Myocyte (in vitro differentiated cells): ENCODE results near the gene DNAJC16. TPM values are rescaled to one million over a fixed set of nuclear protein-coding genes. Genes with fewer than 3 reads are reported as not detected.
A peak's percentile ranks its signal among the peaks of the same experiment; 100 is the strongest.

Experiments used
- DNase-seq: peaks from one replicate; pipeline ENCODE4 v3.0.0-alpha.2; 2012; ENCODE audit warnings: low read depth
- total RNA-seq: library from RNA; depleted of rRNA; stranded (reverse); fragments of >200 nt; gene quantifications from 2 replicates; pipeline ENCODE4 v1.2.3, GENCODE V29; 2014

Gene DNAJC16
- total RNA-seq, 1 donor from 2014 or later, result 43.9 TPM

DNA sequence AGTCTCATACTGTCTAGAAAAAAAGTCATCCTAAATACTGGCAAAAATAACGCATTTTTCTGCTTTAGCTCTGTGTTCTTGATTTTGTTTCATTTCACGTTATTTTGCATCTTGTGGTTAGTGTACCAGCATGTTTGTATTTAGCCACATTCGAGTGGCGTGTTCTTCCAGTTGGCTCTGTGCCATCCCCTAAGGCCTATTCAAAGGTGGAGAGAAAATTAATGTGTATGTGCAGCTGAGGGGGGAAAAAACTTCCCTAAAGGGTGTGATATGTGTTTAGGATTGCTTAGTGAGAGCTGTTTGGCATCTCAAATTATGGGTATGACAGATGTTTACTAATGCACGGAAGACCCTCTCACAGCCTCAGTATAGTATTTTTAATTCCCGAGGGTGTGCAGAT, 12.1 kb downstream of the DNAJC16 start:
- DNase-seq, result no peak

DNA sequence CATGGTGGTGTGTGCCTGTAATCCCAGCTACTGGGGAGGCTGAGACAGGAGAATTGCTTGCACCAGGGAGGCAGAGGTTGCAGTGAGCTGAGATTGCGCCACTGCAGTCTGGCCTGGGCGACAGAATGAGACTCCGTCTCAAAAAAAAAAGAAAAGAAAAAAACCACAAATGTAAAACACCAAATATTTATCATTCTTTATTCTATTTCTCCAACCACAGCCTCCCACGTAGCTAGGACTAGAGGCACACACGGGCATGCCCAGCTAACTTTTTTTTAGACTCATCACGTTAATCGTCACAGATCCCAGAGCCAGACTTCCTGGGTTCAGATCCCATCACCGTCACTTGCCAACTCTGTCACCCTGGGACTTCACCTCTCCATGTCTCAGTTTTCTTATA, 13.5 kb downstream of the DNAJC16 start:
- DNase-seq, result no peak

DNA sequence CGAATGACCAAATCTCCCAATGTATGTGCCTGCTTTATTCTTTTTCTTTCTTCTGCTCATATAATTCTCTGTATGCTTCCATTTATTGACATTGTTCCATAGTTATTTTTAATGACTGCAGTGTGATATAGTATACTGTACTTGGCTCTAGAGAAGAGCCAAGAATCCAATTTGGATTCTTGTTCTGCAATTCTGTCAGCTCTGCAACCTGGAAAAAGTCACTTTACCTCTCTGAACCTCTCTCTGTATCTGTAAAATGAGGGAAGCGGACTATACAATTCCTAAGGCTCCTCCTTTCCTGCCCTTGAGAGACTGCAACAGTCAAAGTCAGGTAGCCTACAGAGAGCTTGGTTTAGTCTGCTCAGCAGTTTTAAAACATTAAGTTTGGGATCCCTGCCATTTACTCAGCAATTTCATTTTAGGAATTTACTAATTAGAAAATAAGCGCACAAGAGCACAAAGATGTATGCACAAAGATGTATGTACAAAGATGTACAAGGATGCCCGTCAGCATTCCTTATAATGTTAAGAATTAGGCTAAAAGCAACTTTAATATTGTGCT, 14.7 kb downstream of the DNAJC16 start:
- DNase-seq, result no peak

DNA sequence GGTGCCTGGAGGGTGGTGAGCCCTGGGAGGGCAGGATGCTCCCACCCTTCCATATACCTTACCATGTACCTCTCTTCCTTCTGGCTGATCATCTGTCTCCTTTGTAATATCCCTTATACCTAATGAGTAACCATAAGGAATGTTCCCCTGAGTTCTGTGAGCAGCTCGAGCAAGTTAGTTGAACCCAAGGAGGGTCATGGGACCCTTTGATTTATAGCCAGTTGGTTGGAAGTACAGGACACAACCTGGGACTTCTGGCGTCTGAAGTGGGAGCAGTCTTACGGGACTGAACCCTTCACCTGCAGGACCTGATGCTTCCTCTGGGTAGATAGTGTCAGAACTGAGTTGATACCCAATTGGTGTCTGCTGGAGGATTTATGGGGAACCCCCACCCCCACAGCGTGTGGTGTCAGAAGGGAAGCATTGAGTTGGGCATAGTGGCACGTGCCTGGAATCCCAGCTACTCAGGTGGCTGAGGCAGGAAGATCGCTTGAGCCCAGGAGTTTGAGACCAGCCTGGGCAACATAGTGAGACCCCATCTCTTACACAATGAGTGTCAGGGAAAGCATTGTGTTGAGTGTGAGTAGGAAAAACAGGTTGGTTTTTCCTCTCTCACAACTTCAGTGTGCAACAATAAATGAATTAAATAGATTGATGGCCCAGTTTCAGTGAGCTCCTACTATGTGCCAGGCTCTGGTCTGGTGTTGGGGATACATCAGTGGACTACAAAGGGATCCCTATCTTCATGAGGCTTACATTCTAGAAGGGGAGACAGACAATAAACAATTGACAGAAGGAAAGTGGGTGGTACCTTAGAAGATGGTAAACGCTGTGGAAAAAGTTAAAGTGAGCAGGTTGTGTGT, 16.0 kb downstream of the DNAJC16 start:
- no peak for DNase-seq

DNA sequence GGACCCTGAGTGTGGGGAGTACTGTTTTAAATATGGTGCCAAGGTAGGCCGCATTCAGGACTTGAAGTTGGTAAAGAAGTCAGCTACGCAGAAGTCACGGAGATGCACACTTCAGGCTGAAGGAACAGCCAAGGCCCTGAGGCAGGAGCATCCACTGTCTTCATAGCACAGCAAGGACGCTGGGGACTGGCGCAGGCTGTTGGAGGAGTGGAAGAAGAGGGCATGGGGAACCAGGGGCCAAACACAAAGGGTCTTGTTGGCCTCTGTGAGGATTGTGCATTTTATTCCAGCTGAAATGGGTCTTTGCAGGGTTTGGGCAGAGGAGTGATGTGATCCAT, 16.6 kb downstream of the DNAJC16 start:
- no peak for DNase-seq

DNA sequence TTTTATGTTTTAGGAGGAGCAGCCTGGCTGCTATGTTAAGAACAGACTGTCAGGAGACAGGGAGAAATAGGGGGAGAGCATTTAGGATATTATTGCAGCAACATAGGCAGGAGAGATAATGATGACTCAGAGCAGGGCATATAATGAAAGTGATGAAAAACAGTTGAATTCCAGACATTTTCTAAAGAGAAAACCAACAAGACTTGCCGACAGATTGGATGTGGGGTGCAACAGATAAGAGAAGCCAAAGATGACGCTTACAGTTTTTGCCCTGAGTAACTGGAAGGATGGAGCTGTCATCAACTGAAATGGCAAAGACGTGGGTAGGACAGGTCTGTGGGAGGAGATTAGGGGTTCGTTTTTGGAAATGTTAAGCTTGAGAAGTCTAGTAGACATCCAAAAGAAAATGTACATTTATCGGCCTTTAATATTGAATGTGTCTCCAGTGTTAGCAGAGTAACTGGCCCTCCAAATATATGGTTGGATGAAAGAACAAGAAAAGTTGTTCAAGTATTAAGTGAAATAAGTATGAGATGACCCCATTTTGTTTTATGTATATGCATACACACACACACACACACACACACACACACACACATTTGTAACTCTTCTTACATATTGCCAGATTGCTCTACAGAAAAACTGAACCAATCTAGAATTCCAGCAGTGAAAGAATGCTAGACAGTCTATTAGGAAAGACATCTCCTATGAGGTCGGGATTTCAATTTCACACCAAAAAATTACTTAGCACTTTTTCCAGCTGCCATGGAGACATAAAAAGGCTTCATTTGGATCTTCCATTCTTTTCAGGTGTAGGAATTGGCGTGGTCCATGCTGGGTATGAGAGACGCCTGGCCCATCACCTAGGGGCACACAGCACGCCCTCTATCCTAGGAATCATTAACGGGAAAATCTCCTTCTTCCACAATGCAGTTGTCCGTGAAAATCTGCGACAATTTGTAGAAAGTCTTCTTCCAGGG, 17.2 kb downstream of the DNAJC16 start:
- no peak for DNase-seq

DNA sequence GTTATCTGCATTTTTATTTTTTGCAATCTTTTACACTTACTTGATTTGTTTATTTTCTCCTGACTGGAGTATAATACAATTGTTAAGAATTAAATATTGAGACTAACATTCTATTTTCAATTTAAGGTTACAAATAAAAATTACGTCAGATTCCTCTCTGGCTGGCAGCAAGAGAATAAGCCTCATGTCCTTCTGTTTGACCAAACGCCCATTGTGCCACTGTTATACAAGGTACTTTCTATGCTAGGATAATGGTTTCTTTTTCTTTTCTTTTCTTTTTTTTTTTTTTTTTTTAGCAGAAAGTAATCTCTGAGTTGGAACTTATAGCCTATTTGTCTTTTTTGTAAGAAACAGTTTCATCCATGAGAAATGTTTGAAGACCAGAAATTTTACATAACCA, 20.0 kb downstream of the DNAJC16 start:
- no peak for DNase-seq

DNA sequence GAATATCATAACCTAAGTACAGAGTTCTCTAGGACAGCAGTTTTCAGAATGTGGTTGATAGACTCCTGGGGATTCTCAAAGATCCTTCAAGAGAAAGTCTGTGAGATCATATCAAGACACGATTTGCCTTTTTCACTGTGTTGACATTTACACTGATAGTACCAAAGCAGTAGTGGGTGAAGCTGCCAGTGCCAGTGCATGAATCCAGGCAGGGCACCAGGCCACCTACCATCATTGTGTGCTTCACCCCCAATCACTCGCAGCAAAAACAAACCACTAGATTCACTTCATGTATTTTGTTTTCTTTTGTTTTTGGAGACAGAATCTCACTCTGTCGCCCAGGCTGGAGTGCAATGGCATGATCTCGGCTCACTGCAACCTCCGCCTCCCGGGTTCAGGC, 23.9 kb downstream of the DNAJC16 start:
- no peak for DNase-seq

DNA sequence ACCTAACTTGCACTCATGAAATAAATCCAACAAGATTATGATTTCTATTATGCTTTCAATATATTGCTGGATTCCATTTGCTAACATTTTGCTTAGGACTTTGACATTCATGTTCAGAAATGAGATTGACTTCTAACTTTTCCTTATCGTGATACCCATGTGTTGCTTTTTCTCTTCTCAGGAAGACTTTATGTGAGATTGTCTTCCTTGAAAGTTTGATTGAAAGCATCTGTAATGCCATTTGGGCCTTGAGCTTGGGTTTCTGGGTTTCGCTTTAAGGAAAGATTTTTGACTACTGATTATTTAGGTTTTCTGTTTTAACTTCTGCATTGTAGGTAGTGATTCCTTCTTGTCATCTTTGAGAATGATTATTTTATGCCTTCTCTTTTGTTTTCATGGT, 30.4 kb downstream of the DNAJC16 start:
- DNase-seq, result no peak

DNA sequence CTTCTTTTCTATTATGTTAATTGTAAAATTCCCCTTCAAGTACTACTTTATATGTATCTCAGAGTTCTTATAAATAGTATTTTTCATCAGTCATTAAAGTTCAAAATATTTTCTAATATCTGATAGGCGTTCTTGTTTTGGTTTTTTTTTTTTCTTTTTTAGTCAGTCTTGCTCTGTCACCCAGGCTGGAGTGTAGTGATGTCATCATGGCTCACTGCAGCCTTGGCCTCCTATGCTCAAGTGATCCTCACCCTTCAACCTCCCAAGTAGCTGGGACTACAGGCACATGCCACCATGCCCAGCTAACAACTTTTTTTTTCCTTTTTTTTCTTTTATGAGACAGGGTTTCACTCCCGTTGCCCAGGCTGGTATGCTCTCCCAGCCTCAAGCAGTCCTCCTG, 30.9 kb downstream of the DNAJC16 start:
- no peak for DNase-seq

DNA sequence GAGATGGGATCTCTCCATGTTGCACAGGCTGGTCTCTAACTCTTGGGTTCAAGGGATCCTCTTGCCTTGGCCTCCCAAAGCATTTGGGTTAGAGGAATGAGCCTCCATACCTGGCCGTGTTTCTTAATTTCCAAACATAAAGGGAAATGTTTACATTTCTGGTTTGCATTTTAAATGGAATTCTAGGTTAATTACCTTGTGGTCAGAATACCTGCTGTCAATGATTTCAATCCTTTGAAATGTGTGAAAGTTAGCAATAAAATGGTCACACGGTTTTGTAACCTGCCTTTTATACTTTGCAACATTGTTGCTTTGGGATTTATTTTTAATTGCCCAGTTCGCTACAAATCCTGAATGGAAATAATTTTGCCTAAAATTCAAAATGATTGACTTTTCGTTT, 31.9 kb downstream of the DNAJC16 start:
- DNase-seq, result no peak

DNA sequence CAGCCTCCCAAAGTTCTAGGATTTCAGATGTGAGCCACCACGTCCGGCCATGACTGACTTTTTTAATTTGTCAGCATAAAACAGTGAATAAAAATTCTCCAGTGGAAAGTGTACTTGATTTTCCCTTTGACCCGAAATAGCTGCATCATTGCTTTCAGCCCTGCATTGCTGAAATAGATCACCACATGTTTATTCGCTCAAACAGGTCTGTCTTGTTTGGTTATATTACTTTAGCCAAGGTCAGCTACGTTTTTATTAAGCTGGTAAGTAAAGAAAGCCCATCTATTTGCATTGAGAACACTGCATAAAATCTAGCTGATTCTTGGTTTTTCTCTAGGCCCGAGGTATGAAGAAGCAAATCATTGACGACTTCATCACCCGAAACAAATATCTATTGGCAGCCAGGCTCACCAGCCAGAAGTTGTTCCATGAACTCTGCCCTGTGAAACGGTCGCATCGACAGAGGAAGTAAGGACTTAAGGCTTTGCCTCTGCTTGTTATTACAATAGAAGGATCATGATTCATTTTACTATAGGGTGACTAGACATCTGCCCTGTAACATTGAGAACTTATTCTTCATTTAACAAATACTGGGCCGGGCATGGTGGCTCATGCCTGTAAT, 32.7 kb downstream of the DNAJC16 start:
- no peak for DNase-seq

DNA sequence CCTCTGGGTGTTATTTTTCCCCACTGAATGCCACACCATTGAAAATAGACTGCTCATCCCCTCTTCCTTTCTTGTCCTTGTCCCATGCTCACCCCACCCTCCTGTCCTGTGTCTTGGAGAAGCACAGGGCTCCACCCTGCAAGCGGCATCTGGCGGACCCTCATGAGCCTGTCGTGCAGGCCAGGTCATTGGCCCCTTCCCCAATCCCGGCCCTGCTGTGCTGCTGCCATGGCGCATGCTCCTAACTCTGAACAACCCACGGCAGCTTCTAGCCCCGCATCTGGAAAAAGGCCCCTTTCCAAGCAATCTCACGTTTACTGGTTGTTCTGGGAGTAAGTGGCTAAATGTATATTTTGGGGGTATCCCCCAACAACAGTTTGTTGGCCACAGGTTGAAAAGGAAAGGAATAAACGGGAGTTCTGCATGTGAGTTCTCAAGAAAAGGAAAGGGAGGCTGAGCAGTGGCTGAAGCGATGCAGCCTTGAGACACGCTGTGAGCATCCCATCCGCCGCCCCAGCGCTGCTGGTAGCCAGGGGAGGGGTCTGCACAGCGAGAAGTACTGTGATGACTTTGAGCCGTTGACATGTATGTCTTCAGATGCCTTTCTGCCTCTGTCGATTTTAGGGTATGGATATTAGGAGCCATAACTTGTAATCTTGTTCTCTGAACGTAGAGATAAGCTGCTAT, 41.9 kb downstream of the DNAJC16 start:
- no peak for DNase-seq

DNA sequence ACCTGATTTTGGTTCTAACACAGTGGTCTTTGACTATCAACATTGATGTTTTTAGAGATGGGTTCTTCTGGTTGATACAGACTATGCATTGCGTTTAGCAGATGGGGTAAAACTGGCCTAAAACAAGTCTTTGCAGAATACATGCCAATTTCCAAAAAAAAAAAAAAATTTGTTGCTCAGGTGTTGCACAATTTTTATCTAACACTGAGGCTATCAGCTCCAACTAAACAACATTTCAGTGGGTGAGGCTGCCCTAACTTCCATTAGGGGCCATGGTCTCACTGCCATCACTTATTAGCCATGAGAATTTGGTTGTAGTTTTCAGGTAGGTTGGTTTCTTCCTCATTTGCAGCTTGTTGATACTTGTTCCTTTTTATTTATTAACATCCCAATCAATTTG, 44.2 kb downstream of the DNAJC16 start:
- DNase-seq, result no peak

DNA sequence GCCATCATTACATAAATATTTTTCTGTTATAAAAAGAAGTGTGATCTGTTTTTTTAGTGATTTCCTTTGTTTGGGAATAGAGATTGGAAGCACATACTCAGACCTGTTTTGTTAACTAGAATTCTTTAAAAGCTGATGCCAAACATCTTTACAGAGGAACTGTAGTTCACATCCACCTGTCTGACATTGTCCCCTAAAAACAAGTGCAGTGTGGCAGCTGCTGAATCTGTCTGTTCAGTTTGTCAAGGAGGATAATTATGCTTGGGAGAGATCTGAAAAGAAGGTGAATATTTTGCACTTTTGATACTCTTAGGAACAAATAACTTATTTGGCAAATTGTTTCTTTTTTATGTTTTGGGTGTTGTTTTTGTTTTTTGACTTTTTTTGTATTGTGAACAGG, 44.6 kb downstream of the DNAJC16 start:
- peak; percentile 57 for DNase-seq

DNA sequence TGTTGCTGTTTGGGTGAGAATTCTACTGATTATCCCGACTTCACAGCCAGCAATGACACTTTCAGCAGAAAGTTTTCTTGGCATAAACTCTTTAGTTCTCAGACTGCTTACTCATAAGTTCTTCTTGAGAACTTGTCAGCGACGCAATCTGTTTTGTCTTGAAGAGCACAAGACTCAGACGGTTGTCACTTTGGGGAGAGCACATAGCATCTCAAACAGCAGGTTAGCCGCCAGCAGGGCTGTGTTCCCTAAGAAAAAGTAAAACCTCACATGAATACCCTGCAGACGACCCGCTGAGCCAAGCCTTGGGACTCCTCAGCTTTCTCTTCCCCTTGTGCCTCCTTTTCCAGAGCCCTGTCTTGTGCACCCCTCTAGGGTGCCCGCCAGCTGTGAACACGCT, 46.8 kb downstream of the DNAJC16 start:
- peak; percentile 10 for DNase-seq

DNA sequence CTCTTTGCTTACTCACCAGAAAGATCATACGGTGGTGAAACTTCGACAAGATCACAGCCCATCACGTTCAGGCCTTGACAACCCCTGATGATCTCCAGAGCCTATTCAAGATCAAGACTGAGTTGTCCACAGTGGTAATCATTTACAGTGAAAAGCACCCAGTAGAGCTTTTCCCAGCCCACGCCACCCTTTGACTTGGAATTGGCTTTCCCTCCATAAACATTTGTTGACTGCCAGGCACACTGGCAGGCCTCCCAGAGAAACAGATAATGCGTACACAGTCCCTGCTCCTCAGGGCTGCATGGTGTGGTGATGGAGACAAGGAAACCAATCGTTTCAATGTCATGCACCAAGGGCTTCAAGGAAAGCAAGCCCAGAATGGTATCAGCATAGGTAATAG, 48.1 kb downstream of the DNAJC16 start:
- no peak for DNase-seq

DNA sequence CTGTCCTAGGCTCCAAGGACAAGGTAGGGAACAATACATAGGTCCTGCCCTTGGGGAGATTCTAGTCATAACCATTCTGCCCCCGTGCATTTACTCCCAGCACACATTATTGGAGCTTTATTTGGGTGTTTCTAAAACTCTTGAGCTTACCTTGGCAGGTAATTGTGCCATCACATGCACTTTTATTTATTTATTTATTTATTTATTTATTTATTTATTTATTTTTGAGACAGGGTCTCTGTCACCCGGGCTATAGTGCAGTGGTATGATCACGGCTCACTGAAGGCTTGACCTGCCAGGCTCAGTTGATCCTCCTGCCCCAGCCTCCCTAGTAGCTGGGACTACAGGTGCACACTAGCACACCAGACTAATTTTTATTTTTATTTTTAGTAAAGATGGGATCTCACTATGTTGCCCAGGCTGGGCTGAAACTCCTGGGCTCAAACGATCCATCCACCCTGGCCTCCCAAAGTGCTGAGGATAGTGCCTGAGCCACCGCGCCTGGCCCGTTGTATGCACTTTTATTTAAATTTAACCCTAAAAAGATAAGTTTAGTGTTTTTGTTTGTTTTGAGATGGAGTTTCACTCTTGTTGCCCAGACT, 49.0 kb downstream of the DNAJC16 start:
- no peak for DNase-seq

DNA sequence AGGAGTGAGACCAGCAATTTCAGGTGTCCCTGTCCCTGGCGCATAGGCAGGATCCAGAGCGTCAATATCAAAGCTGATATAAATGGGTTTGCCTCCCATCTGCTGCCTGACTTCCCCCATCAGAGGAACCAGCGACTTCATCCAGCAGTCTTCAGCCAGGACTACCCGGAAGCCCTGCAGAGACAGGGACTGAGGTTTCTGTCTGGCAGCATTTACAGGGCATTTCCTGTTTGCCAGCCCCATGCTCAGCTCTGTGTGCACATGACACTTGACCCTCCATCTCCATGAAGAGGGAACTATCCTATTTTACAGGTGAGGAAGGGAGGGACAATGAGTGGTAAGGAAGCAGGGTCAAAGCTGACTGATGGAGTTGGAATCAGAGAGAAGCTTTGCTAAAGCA, 51.0 kb downstream of the DNAJC16 start:
- DNase-seq, result no peak

DNA sequence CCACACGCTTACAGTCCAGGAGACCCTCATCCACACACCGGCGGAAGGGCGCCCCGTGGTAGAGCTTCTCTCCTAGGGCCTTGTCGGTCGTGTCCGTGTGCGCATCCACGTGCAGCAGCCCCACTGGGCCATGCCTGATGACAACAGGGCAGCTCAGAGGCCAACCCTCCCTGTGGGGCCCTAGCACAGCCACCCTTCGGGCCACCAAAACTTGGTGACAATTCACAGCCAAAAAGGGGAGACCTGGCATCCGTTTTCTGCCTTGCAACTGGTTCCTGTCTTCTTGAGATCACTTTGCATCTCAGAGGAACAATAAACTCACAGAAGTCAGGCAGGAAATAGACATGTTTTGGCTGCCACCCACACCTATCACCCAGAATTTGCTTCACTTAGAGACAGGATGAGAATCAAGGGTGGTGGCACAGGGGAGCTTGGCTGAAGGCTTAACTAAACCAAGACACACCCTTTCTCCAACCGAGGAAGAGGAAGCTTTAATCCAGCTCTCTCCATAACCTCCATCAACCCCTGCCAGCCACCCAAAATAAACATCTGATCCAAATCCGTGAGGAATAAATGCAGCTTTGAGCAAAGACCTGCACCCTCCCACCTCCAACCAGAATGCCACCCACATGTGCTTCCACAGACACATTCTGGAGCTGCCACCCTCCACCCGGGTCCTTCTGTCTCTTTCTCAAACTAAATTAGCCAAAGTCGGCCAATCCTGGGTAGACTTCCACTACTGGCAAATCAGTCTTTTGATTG, 52.5 kb downstream of the DNAJC16 start:
- DNase-seq, result peak; percentile 35
